ENCODE results near the gene PNPLA2.

PNPLA2 gene

GRCh38 chr11:837990-838307 lies 19.2 kb downstream of the PNPLA2 start:
- Histone ChIP-seq H3K4me2 (no peak overlapping the region), H4K20me1 (peaks cover 74 to 91% (median 85%) of the 10 kb centered on the region in 11 experiments), H3K9me3 (replicated peaks in 1 of 11) (no peaks in the 10 kb centered on the region), H3K4me1 (peaks cover 35 to 60% (median 42%) of the 10 kb centered on the region in 10 experiments), H3K4me3 (no peak overlapping the region), H3K27me3 (peaks cover 0 to 21% (median 7%) of the 10 kb centered on the region in 11 experiments; a peak in 9 of 22 replicates), H3K36me3 (peaks cover 46 to 53% (median 52%) of the 10 kb centered on the region in 11 experiments), H3K27ac (no peak overlapping the region), H3K9ac (0 out of 22 replicates have a peak overlapping the region, but pooled peaks of 1 of the 11 experiments have one; percentile 11)
- TF ChIP-seq Cebpa-rat (IDR thresholded peaks at IDR 0.05): no peak

GRCh38 chr11:838441-839279 lies 19.9 kb downstream of the PNPLA2 start:
- TF ChIP-seq Cebpa-rat (IDR thresholded peaks at IDR 0.05): no peak

GRCh38 chr11:839280-839623 lies 20.5 kb downstream of the PNPLA2 start:
- H3K27me3 ChIP-seq: peaks cover 0 to 11% (median 6%) of the 10 kb centered on the region in 11 experiments; a peak in 7 of 22 replicates
- no peak overlapping the region for H3K4me3 ChIP-seq
- H3K4me2 ChIP-seq: no peak overlapping the region
- H3K27ac ChIP-seq: no peak overlapping the region
- peaks cover 69 to 80% (median 74%) of the 10 kb centered on the region in 11 experiments for H4K20me1 ChIP-seq
- H3K4me1 ChIP-seq: peaks cover 36 to 61% (median 42%) of the 10 kb centered on the region in 10 experiments
- no peak for TF ChIP-seq Cebpa-rat (IDR thresholded peaks at IDR 0.05)
- peaks cover 46 to 53% (median 52%) of the 10 kb centered on the region in 11 experiments for H3K36me3 ChIP-seq
- H3K9me3 ChIP-seq (replicated peaks in 1 of 11): no peaks in the 10 kb centered on the region
- H3K9ac ChIP-seq: peak overlapping the region in 4 of 11 experiments; percentile 13 to 31 (median 27); a peak in 3 of 22 replicates

More at GRCh38 chr11:838441-839279, 19.9 kb downstream of the PNPLA2 start:
- Histone ChIP-seq H3K9ac (peak overlapping the region in 3 of 11 experiments; percentile 13 to 29 (median 25); a peak in 3 of 22 replicates), H3K27me3 (peaks cover 0 to 16% (median 7%) of the 10 kb centered on the region in 11 experiments; a peak in 7 of 22 replicates), H3K36me3 (peaks cover 46 to 53% (median 52%) of the 10 kb centered on the region in 11 experiments), H3K9me3 (replicated peaks in 1 of 11) (no peaks in the 10 kb centered on the region), H3K4me3 (no peak overlapping the region), H3K4me2 (no peak overlapping the region), H4K20me1 (peaks cover 74 to 86% (median 80%) of the 10 kb centered on the region in 11 experiments), H3K27ac (no peak overlapping the region), H3K4me1 (peaks cover 36 to 61% (median 44%) of the 10 kb centered on the region in 10 experiments)

GRCh38 chr11:839875-840617 lies 21.3 kb downstream of the PNPLA2 start:
- Histone ChIP-seq H3K4me1 (peaks cover 36 to 61% (median 40%) of the 10 kb centered on the region in 10 experiments), H3K27ac (no peak overlapping the region), H3K9me3 (replicated peaks in 1 of 11) (no peaks in the 10 kb centered on the region), H3K9ac (peak overlapping the region; percentile 98 to 100 (median 99); a peak in 20 of 22 replicates), H3K4me3 (peak overlapping the region in 6 of 10 experiments; percentile 89 to 99 (median 94); a peak in 6 of 20 replicates), H4K20me1 (peaks cover 64 to 75% (median 69%) of the 10 kb centered on the region in 11 experiments), H3K27me3 (peaks cover 0 to 3% (median 0%) of the 10 kb centered on the region in 11 experiments; a peak in 3 of 22 replicates), H3K4me2 (peak overlapping the region; percentile 85 to 99 (median 98); a peak in 20 of 22 replicates), H3K36me3 (peaks cover 46 to 53% (median 52%) of the 10 kb centered on the region in 11 experiments)
- no peak for TF ChIP-seq Cebpa-rat (IDR thresholded peaks at IDR 0.05)

GRCh38 chr11:841981-842369 lies 23.3 kb downstream of the PNPLA2 start:
- TF ChIP-seq Cebpa-rat (IDR thresholded peaks at IDR 0.05): no peak
- Histone ChIP-seq H3K9ac (peak overlapping the region; percentile 98 to 100 (median 99)), H3K27ac (peak overlapping the region; percentile 98 to 100 (median 99)), H3K27me3 (no peaks in the 10 kb centered on the region), H3K4me1 (peaks cover 49 to 70% (median 54%) of the 10 kb centered on the region in 10 experiments), H3K4me2 (peak overlapping the region; percentile 85 to 99 (median 98)), H4K20me1 (peaks cover 68 to 77% (median 73%) of the 10 kb centered on the region in 11 experiments), H3K36me3 (peaks cover 37 to 44% (median 42%) of the 10 kb centered on the region in 11 experiments), H3K4me3 (peak overlapping the region; percentile 87 to 100 (median 96)), H3K9me3 (replicated peaks in 1 of 11) (no peaks in the 10 kb centered on the region)

GRCh38 chr11:842370-843002 lies 23.8 kb downstream of the PNPLA2 start, which contains the start of the genes POLR2L and TSPAN4:
TSS of gene POLR2L (minus strand) at chr11:842529. CDS start at chr11:842508, 21 bp downstream.
TSS of gene TSPAN4 (plus strand) at chr11:842852. CDS start at chr11:850305, 7,453 bp downstream.
- Histone ChIP-seq H3K4me3 (peak within 1 kb of the TSS; percentile 87 to 100 (median 96)), H3K36me3 (peaks cover 32 to 39% (median 37%) of the 10 kb centered on the region in 11 experiments), H3K9me3 (replicated peaks in 1 of 11) (no peaks in the 10 kb centered on the region), H4K20me1 (peaks cover 63 to 75% (median 71%) of the 10 kb centered on the region in 11 experiments), H3K27me3 (no peaks in the 10 kb centered on the region), H3K9ac (peak within 1 kb of the TSS; percentile 98 to 100 (median 99)), H3K4me2 (peak within 1 kb of the TSS; percentile 85 to 99 (median 98)), H3K4me1 (peaks cover 50 to 68% (median 56%) of the 10 kb centered on the region in 10 experiments), H3K27ac (peak within 1 kb of the TSS; percentile 98 to 100 (median 99))
- no peak for TF ChIP-seq Cebpa-rat (IDR thresholded peaks at IDR 0.05)

- peaks cover 26 to 32% (median 30%) of the 10 kb centered on the region in 11 experiments for H3K36me3 ChIP-seq
- peaks cover 56 to 69% (median 60%) of the 10 kb centered on the region in 10 experiments for H3K4me1 ChIP-seq
- peak overlapping the region; percentile 98 to 100 (median 99) for H3K9ac ChIP-seq
- H3K4me3 ChIP-seq: peak overlapping the region; percentile 87 to 100 (median 96)
- peak overlapping the region; percentile 90 to 100 (median 99) for H3K27ac ChIP-seq
- H3K4me2 ChIP-seq: peak overlapping the region; percentile 85 to 99 (median 98)
- peaks cover 62 to 75% (median 71%) of the 10 kb centered on the region in 11 experiments for H4K20me1 ChIP-seq
- H3K27me3 ChIP-seq: peaks cover 0 to 5% (median 0%) of the 10 kb centered on the region in 11 experiments; a peak in 2 of 22 replicates
- no peaks in the 10 kb centered on the region for H3K9me3 ChIP-seq (replicated peaks in 1 of 11)
- TF ChIP-seq Cebpa-rat (IDR thresholded peaks at IDR 0.05): no peak
Measured at GRCh38 chr11:843086-843734, 24.5 kb downstream of the PNPLA2 start.
